K562 (cell line): Measurements from ENCODE around the gene TTC5. TPM values are rescaled to one million over a fixed set of nuclear protein-coding genes. Genes with fewer than 3 reads are reported as not detected.

Source experiments
- ATF1 ChIP-seq, 2 experiments: fragments of 450-650 bp in 1 of 2; IDR thresholded peaks; 2 replicates each; pipeline ENCODE4 v1.6.1; 2016; ENCODE audit warnings: missing compliant biosample characterization in 1 of 2, missing genetic modification characterization in 1 of 2
- ETV6 ChIP-seq, 3 experiments: fragments of 150-350 bp in 1 of 3; sonication (generic) in 1 of 3; formaldehyde crosslinking in 1 of 3; IDR thresholded peaks; 2 replicates each; pipeline versions ENCODE4 v1.6.1 to v1.8.0; 2014 to 2022; ENCODE audit warnings: borderline replicate concordance in 2 of 3, low read depth in 2 of 3, antibody characterized with exemption in 1 of 3, low read length in 1 of 3, mild to moderate bottlenecking in 1 of 3, missing genetic modification reagents in 1 of 3
- HSF4 ChIP-seq: fragments of 250-450 bp; sonication (Bioruptor Pico); IDR thresholded peaks from 2 replicates; pipeline ENCODE4 v2.1.2; 2022; ENCODE audit warnings: mild to moderate bottlenecking, moderate library complexity, borderline replicate concordance
- KDM5B ChIP-seq: fragments of 200-600 bp; sonication (generic); IDR thresholded peaks from 2 replicates; pipeline ENCODE4 v1.6.1; 2012; ENCODE audit warnings: low read depth, mild to moderate bottlenecking, moderate library complexity, low read length, control low read depth, inconsistent platforms; ENCODE audit not compliant: insufficient replicate concordance
- KLF1 ChIP-seq: fragments of 450-650 bp; IDR thresholded peaks from 2 replicates; pipeline ENCODE4 v1.6.1; 2016; ENCODE audit warnings: missing genetic modification characterization, missing compliant biosample characterization
- NR2C2 ChIP-seq, 2 experiments: fragments of 200-800 bp in 1 of 2; sonication (Bioruptor generic) in 1 of 2; sonication (generic) in 1 of 2; formaldehyde crosslinking in 1 of 2; IDR thresholded peaks; 2 replicates each; pipeline versions ENCODE4 v1.6.1 to v1.8.0; 2016 to 2022; ENCODE audit warnings: mild to moderate bottlenecking in 1 of 2, missing compliant biosample characterization in 1 of 2, missing genetic modification characterization in 1 of 2, missing genetic modification reagents in 1 of 2
- ZNF449 ChIP-seq: fragments of 250-450 bp; sonication (Bioruptor Pico); IDR thresholded peaks from 2 replicates; pipeline ENCODE4 v1.8.0; 2022; ENCODE audit warnings: moderate library complexity, mild to moderate bottlenecking, inconsistent platforms
- polyA plus RNA-seq, 8 experiments: library from polyadenylated mRNA; depleted of rRNA in 4 of 8; stranded (reverse) in 5 of 8; unstranded in 3 of 8; fragments of >200 nt; fragmentation: Nextera tagmentation in 2 of 8; fragmentation: Illumina TruSeq in 1 of 8; extraction: Ambion mirVana in 2 of 8; extraction: Trizol in 1 of 8; gene quantifications; 2 replicates each; pipeline versions ENCODE4 v1.2.1 to v1.2.3, GENCODE V29; 2011 to 2014; ENCODE audit warnings: inconsistent platforms in 1 of 8, missing spikeins in 1 of 8
- total RNA-seq, 7 experiments: library from RNA; depleted of rRNA in 6 of 7; stranded (reverse); fragments of >200 nt in 6 of 7; fragmentation: Illumina TruSeq in 2 of 7; extraction: Trizol in 2 of 7; gene quantifications; 2 replicates each; pipeline versions ENCODE4 v1.2.1 to v1.2.3, GENCODE V29; 2011 to 2021; ENCODE audit warnings: low replicate concordance in 1 of 7
- TF ChIP-seq, protein P1 (sequence below): sonication (generic); formaldehyde crosslinking; IDR thresholded peaks from 2 replicates; pipeline ENCODE4 v1.8.0; 2022; ENCODE audit warnings: missing genetic modification reagents, mild to moderate bottlenecking, moderate library complexity, borderline replicate concordance
- TF ChIP-seq, protein P2 (sequence below): fragments of 450-650 bp; formaldehyde crosslinking; IDR thresholded peaks from 2 replicates; pipeline ENCODE4 v1.4.0; 2020; ENCODE audit warnings: mild to moderate bottlenecking, moderate library complexity

TTC5 gene
- total and polyA plus RNA-seq, 9 of the 15 experiments (the other 6 are each of a cell fraction or from before 2014, with no cell fraction given), result 4.8 to 17.1 (median 7.5) TPM

DNA sequence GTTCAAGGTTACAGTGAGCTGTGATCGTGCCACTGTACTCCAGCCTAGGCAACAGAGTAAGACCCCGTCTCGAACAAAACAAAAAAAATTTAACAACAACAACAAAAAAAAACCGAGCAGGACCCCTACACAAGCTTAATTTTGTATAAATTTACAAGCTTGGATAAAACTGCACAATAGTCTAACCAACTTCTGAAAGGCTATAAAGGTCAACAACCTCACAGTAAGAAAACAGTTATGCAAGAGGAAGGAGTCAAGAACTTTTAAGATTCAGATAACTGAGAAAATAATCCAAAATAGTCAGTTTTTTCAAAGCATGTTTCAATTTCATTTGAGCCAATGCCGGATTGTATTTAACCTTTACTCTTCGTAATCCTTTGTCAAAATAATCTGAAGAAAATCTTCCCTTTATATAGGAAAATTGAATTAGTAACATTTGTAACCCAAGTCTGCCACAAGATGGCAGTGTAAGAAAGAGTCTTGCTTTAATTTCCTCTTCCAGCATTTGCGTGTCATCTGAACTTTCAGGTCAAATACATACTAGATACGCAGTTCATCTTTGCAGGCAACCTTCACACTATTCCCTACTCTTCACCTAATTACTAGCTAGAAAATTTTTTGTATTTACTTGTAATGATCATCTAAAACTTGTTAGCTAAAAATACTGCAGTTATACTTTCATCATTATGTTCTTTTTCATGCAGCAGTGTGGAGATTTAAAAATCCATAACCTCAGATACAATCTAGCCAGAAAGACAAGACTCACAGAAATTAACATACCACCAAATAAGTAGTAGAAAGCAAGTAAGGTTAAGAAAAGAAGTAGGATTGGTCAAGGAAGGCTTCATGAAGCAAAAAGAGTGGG lies 21.5 kb upstream of the TTC5 start (continued):
- no peak for TF ChIP-seq ETV6 (IDR thresholded peaks at IDR 0.05; ENCODE audit: borderline replicate concordance in 1 of 2, low read depth in 2 of 2, low read length in 1 of 2)
- no peak for TF ChIP-seq ETV6 (CRISPR knock-in tag; IDR thresholded peaks at IDR 0.05; ENCODE audit: borderline replicate concordance)
- TF ChIP-seq, protein P1, sequence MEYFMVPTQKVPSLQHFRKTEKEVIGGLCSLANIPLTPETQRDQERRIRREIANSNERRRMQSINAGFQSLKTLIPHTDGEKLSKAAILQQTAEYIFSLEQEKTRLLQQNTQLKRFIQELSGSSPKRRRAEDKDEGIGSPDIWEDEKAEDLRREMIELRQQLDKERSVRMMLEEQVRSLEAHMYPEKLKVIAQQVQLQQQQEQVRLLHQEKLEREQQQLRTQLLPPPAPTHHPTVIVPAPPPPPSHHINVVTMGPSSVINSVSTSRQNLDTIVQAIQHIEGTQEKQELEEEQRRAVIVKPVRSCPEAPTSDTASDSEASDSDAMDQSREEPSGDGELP (CRISPR knock-in tag), result no peak
- no peak for TF ChIP-seq ZNF449 (CRISPR knock-in tag)
- no peak for TF ChIP-seq HSF4
- TF ChIP-seq, protein P2, sequence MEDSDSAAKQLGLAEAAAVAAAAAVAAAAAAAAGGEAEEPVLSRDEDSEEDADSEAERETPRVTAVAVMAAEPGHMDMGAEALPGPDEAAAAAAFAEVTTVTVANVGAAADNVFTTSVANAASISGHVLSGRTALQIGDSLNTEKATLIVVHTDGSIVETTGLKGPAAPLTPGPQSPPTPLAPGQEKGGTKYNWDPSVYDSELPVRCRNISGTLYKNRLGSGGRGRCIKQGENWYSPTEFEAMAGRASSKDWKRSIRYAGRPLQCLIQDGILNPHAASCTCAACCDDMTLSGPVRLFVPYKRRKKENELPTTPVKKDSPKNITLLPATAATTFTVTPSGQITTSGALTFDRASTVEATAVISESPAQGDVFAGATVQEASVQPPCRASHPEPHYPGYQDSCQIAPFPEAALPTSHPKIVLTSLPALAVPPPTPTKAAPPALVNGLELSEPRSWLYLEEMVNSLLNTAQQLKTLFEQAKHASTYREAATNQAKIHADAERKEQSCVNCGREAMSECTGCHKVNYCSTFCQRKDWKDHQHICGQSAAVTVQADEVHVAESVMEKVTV (CRISPR knock-in tag), result peak; percentile 45; the same call in 1 of the 2 replicates
- no peak for TF ChIP-seq KLF1 (tag)
- TF ChIP-seq KDM5B, result no peak
- TF ChIP-seq NR2C2 (CRISPR knock-in tag; IDR thresholded peaks at IDR 0.05), result no peak
- peak; percentile 54 for TF ChIP-seq NR2C2 (tag; IDR thresholded peaks at IDR 0.05)
- TF ChIP-seq ATF1 (CRISPR knock-in tag; IDR thresholded peaks at IDR 0.05), result no peak
- TF ChIP-seq ATF1 (tag; IDR thresholded peaks at IDR 0.05), result 0 out of 2 replicates have a peak, but pooled peaks have one; percentile 23
